ENCODE data around the gene NUTF2. TPM values are rescaled to one million over a fixed set of nuclear protein-coding genes. Genes with fewer than 3 reads are reported as not detected.

Gene NUTF2
- total RNA-seq, result 10 to 100 TPM; 56.5 to 98.2 (median 75.4) TPM

DNA sequence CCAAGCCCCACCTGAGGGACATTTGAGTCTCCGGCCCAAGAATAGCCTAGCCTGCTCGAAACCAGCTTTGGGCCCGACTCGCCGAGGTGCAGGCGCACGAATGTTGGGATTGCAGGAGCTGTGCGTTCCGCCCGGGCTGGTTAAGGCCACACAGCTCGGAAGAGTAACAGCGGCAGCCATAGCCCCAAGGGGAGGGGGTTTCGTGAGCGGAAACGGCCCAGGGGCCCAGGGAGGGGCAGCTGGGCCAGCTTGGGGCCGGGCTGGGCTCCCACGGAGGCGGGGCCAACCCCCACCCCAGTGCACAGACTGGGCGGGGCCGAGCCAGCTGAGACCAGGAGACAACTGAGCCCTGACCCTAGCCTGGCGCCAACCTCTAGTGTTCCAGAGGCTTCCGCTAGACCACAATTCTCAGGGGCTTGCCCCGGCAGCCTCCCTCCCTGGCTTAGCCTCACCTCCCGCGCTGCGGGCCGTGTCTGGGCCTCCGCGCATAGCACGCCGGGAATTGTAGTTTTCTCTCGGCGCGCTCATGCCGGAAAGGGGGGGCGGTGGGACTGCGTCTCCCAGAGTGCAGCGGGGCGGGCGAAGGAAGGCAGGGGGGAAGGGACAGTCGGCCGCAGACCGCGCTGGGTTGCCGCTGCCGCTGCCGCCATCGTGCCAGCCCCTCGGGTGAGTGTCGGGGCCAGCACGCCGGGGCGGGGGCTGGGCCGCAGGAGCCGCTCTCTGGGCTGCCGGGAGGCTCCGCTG lies at the start of gene NUTF2:
Gene NUTF2, plus strand, starts transcription at position 614 of the 744 bp plus-strand sequence. CDS start 18,198 bp downstream, outside the sequence.
- TF ChIP-seq, protein P1, sequence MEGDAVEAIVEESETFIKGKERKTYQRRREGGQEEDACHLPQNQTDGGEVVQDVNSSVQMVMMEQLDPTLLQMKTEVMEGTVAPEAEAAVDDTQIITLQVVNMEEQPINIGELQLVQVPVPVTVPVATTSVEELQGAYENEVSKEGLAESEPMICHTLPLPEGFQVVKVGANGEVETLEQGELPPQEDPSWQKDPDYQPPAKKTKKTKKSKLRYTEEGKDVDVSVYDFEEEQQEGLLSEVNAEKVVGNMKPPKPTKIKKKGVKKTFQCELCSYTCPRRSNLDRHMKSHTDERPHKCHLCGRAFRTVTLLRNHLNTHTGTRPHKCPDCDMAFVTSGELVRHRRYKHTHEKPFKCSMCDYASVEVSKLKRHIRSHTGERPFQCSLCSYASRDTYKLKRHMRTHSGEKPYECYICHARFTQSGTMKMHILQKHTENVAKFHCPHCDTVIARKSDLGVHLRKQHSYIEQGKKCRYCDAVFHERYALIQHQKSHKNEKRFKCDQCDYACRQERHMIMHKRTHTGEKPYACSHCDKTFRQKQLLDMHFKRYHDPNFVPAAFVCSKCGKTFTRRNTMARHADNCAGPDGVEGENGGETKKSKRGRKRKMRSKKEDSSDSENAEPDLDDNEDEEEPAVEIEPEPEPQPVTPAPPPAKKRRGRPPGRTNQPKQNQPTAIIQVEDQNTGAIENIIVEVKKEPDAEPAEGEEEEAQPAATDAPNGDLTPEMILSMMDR (IDR thresholded peaks at IDR 0.05; ENCODE audit: low read depth), result no peak

DNA sequence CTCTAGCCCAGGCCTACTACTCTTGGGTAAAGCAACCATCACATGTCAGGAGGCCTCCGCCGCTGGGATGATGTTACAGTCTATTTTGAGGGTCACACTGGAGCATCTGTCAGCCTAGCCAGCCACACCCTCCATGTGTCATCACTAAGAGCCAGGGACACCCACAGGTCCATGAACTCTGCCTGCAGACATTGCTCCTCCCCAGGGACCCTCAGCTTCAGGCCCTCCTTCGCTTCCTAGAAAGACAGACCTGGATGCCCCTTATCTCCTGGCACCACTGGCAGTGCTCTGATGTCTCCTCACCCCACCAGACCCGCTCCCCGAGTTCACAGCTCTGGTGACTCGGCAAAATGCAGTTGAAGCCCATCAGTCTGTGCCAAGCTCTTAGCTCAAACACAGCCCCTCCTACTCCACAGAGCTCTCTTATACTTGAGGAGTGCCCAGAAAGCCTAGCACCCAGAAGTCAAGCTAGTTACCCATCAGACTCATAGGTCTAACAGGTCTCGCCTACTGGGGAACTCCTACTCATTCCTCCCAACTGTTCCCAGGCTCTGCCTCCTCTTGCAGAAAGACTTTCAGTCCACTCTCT lies 46.3 kb upstream of the NUTF2 start:
- TF ChIP-seq, protein P1 (IDR thresholded peaks at IDR 0.05; ENCODE audit: low read depth), result no peak

DNA sequence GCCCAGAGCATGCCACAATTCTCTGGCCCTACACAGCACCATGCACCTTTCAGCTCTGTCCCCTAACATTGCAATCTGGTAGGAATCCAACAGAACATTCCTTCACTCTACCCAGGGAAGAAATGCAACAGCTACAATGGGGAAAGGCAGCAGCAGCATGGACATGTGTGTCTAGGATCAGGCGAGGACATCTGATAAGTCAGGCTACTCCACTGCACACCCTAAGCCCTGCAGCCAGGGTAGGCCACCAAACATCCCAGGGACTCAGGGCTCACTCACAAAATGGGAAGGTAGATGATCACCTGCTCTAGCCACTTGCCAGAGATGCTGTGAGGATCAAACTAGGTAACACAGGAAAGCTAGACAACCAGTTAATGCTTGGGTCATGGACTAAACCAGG lies 45.5 kb upstream of the NUTF2 start:
- TF ChIP-seq, protein P1 (IDR thresholded peaks at IDR 0.05; ENCODE audit: low read depth), result no peak

DNA sequence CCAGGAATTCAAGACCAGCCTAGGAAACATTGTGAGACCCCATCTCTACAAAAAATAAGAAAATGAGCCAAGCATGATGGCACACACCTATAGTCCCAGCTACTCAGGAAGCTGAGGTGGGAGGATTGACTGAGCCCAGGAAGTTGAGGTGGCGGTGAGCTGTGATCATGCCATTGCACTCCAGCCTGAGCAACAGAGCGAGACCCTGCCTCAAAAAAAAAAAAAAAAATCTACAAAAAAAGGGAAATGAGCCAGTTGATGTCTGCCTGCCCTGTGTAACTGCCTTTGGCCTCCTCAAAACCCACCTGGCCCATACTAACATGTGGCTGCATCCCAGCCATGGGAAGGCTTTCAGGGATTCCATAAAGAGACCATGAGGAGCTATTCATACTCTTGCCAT lies 44.9 kb upstream of the NUTF2 start:
- TF ChIP-seq, protein P1 (IDR thresholded peaks at IDR 0.05; ENCODE audit: low read depth), result no peak

DNA sequence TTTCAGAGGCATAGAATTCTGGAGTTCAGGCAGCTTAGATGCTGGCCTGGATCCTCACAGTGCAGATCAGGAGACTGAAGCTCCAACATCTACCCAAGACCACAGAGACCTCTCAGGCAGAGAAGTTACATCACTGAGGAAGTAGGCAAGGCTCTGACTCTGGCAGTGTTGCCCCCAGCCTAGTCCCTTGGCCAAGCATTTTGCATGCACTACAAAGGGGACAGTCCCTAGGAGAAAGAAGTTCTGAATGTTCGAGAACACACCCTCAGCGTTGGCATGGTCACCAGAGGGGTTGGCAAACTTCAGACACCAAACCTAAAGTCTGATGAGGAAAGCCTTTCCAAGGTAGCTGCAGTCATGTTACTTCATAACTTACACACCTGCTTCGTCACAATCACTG lies 42.8 kb upstream of the NUTF2 start:
- TF ChIP-seq, protein P1 (IDR thresholded peaks at IDR 0.05; ENCODE audit: low read depth), result no peak

DNA sequence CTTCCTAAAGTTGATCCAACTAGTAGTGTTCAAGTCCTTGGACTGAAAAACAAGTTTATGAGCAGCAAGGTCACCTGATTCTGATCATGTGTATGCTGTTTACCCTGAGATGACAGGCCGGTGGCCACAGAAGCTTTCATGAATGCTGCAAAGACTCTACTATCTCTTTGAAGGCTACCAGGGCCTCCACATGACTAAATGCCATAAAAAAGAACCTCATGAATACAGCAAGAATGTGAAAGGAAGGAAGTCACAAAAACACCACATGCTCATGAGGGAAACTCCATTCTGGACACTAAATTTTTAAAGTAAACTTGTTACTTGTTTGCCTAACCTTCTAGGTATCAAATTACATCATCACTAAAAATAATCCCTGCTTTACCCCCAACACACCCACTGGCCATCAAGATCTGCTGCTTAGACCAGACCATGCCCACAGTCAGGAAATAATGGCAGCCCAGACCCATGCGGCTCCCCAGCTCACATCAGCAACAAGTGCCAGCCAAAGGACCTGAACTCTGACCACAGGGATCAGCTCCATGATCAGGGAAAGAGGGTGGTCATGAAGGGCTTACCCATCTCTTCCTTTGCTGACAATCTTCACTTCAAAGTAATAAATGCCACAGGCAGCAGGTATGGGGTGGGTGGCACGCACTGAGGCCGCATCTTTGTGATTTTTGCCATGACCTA lies 41.7 kb upstream of the NUTF2 start:
- TF ChIP-seq, protein P1 (IDR thresholded peaks at IDR 0.05; ENCODE audit: low read depth), result no peak
